Measurements from ENCODE around the gene RPL4.
"Not testable (repeated sequence)": the region's sequence is repeated elsewhere in the genome, so short reads cannot be mapped to it uniquely, and the experiment has no call there.

The RPL4 gene

GRCh38 chr15:66508293-66508883 is 3.7 kb upstream of the RPL4 start:
- Histone ChIP-seq H3K9ac (ENCODE audit: insufficient read length) (no peak overlapping the region), H3K9me3 (ENCODE audit: low read depth, low read length) (no peaks in the 10 kb centered on the region), H3K36me3 (ENCODE audit: insufficient read depth, low read length) (peaks cover 9% of the 10 kb centered on the region), H3K27ac (no peak overlapping the region), H3K4me3 (no peak overlapping the region)
- no peak for DNase-seq (ENCODE audit: low read depth, low spot score)
- TF ChIP-seq EZH2 (IDR thresholded peaks at IDR 0.05) (no peak), POLR2AphosphoS5 (IDR thresholded peaks at IDR 0.05; ENCODE audit: borderline replicate concordance, low read depth, low read length) (no peak), FOXP2 (optimal IDR thresholded peaks at IDR 0.05; ENCODE audit: control extremely low read depth, extremely low read length, insufficient read depth) (no peak)

- H3K27ac ChIP-seq: no peak overlapping the region
- TF ChIP-seq FOXP2 (optimal IDR thresholded peaks at IDR 0.05; ENCODE audit: control extremely low read depth, extremely low read length, insufficient read depth) (no peak), POLR2AphosphoS5 (IDR thresholded peaks at IDR 0.05; ENCODE audit: borderline replicate concordance, low read depth, low read length) (no peak), EZH2 (IDR thresholded peaks at IDR 0.05) (no peak)
- H3K36me3 ChIP-seq (ENCODE audit: insufficient read depth, low read length): peaks cover 35% of the 10 kb centered on the region
- no peaks in the 10 kb centered on the region for H3K9me3 ChIP-seq (ENCODE audit: low read depth, low read length)
- DNase-seq (ENCODE audit: low read depth, low spot score): no peak
- peak overlapping the region; percentile 100 for H3K9ac ChIP-seq (ENCODE audit: insufficient read length)
- H3K4me3 ChIP-seq: peak overlapping the region; percentile 100
These were observed 1.2 kb upstream of the RPL4 start for GRCh38 chr15:66505818-66506217.

DNA sequence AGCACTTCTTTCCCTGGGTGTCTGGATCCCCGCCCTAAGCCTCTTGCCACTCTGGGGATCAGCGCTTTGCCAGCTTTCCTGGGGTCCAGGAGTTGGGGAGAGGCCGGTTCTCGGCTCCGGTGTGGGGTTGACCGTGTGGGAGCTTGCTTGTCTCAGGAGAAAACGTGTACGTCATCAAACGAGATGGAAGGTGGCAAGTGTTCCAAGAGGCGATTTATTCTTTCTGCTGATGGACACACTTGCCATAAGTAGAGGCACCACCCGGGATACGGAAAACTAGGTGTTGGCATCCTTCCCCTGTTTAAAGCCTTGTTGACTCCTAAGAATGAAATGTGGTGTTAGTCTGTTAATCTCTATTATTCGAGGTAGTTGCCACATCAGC is 766 bp upstream of the RPL4 start:
- TF ChIP-seq FOXP2 (optimal IDR thresholded peaks at IDR 0.05; ENCODE audit: control extremely low read depth, extremely low read length, insufficient read depth) (no peak), POLR2AphosphoS5 (IDR thresholded peaks at IDR 0.05; ENCODE audit: borderline replicate concordance, low read depth, low read length) (no peak), EZH2 (IDR thresholded peaks at IDR 0.05) (no peak)
- Histone ChIP-seq H3K9ac (ENCODE audit: insufficient read length) (peak overlapping the region; percentile 100), H3K36me3 (ENCODE audit: insufficient read depth, low read length) (peaks cover 39% of the 10 kb centered on the region), H3K9me3 (ENCODE audit: low read depth, low read length) (no peaks in the 10 kb centered on the region), H3K27ac (peak overlapping the region; percentile 95), H3K4me3 (peak overlapping the region; percentile 100)
- no peak for DNase-seq (ENCODE audit: low read depth, low spot score)

- H3K36me3 ChIP-seq (ENCODE audit: insufficient read depth, low read length): peaks cover 54% of the 10 kb centered on the region
- peak overlapping the region; percentile 100 for H3K4me3 ChIP-seq
- TF ChIP-seq POLR2AphosphoS5 (IDR thresholded peaks at IDR 0.05; ENCODE audit: borderline replicate concordance, low read depth, low read length) (no peak), EZH2 (IDR thresholded peaks at IDR 0.05) (no peak), FOXP2 (optimal IDR thresholded peaks at IDR 0.05; ENCODE audit: control extremely low read depth, extremely low read length, insufficient read depth) (no peak)
These were observed 684 bp downstream of the RPL4 start for GRCh38 chr15:66503780-66504562.

GRCh38 chr15:66503041-66503648 is 1.5 kb downstream of the RPL4 start:
- Histone ChIP-seq H3K9ac (ENCODE audit: insufficient read length) (peak overlapping the region; percentile 100), H3K36me3 (ENCODE audit: insufficient read depth, low read length) (peaks cover 62% of the 10 kb centered on the region), H3K4me3 (peak overlapping the region; percentile 100), H3K27ac (peak overlapping the region; percentile 95)
- H3K9me3 ChIP-seq (ENCODE audit: low read depth, low read length); DNase-seq (ENCODE audit: low read depth, low spot score): not testable (repeated sequence)

More at GRCh38 chr15:66503780-66504562, 684 bp downstream of the RPL4 start:
- no peak for DNase-seq (ENCODE audit: low read depth, low spot score)
- H3K9me3 ChIP-seq (ENCODE audit: low read depth, low read length): no peaks in the 10 kb centered on the region
- H3K27ac ChIP-seq: peak overlapping the region; percentile 95
- peak overlapping the region; percentile 100 for H3K9ac ChIP-seq (ENCODE audit: insufficient read length)

DNA sequence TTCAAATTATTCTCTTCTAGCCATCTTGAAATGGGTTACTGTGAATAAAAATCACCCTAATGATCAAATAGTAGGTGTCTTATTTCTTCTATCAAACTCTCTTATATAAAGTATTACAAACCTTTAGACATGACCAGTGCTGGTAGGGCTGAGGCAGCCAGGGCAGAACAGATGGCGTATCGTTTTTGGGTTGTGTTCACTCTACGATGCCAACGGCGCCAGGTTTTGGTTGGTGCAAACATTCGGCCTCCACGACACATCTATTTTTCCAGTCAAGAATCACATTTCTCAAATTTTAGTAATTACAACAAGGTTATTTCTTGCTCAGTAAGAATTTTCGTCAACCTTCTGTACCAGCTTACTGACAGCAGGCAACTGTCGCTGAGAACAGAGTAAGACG is 2.2 kb downstream of the RPL4 start:
- peak overlapping the region; percentile 95 for H3K27ac ChIP-seq
- no peak for TF ChIP-seq POLR2AphosphoS5 (IDR thresholded peaks at IDR 0.05; ENCODE audit: borderline replicate concordance, low read depth, low read length)
- no peak for TF ChIP-seq FOXP2 (optimal IDR thresholded peaks at IDR 0.05; ENCODE audit: control extremely low read depth, extremely low read length, insufficient read depth)
- no peak for TF ChIP-seq EZH2 (IDR thresholded peaks at IDR 0.05)
- no peak for DNase-seq (ENCODE audit: low read depth, low spot score)
- no peaks in the 10 kb centered on the region for H3K9me3 ChIP-seq (ENCODE audit: low read depth, low read length)
- peak overlapping the region; percentile 100 for H3K9ac ChIP-seq (ENCODE audit: insufficient read length)
- H3K36me3 ChIP-seq (ENCODE audit: insufficient read depth, low read length): peaks cover 66% of the 10 kb centered on the region
- H3K4me3 ChIP-seq: peak overlapping the region; percentile 100

DNA sequence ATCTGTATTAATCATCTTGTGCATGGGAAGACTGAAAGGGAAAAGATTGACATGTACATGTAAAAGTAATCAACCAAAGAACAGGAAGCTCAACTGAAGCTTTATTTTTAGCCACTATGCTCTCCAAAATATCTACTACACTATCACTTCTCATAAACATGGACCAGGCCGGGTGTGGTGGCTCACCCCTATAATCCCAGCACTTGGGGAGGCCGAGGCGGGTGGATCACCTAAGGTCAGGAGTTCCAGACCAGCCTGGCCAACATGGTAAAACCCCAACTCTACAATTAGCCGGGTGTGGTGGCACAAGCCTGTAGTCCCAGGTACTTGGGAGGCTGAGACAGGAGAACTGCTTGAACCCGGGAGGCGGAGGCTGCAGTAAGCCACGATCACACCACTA is 4.3 kb downstream of the RPL4 start:
- not testable (repeated sequence) for H3K9me3 ChIP-seq (ENCODE audit: low read depth, low read length); H3K4me3 ChIP-seq; H3K9ac ChIP-seq (ENCODE audit: insufficient read length); DNase-seq (ENCODE audit: low read depth, low spot score)
- Histone ChIP-seq H3K27ac (peak overlapping the region; percentile 42; the same call in 1 of the 2 replicates), H3K36me3 (ENCODE audit: insufficient read depth, low read length) (peaks cover 66% of the 10 kb centered on the region)

DNA sequence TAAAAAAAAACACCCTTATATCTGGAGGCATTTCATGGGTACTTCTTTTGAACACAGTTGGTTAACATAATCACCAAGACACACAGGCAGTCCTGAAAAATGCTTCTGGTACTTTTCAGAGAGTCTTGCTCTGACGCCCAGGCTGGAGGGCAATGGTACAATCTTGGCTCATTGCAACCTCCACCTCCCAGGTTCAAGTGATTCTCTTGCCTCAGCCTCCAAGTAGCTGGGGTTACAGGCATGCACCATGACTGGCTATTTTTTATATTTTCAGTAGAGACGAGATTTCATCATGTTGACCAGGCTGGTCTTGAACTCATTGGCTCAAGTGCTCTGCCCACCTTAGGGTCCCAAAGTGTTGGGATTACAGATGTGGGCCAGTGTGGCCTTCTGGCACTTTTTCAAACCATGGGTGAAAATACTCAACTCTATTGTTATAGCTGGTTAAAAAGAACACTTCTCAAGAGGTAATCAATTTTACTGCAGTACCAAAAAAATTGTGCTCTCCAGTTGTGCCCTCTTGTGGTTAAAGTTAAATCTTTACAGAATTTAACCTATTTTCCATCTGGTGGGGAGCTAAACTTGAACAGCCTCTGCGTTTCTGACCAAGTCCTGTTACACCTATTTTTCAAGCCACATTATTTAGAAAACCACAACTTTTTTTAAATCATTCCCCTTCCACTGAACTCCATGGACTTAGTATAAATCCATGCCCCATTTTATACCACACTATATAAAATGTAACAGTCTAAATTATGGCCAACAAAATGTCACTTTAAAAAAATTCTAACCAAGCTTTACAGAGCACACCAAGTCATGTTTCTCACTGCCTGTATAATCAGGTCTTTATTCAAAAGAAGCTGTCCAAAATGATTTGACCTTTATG is 5.9 kb downstream of the RPL4 start:
- Histone ChIP-seq H3K4me3 (no peak overlapping the region), H3K9ac (ENCODE audit: insufficient read length) (no peak overlapping the region), H3K27ac (peak overlapping the region; percentile 79), H3K36me3 (ENCODE audit: insufficient read depth, low read length) (peaks cover 72% of the 10 kb centered on the region), H3K9me3 (ENCODE audit: low read depth, low read length) (no peaks in the 10 kb centered on the region)
- TF ChIP-seq EZH2 (IDR thresholded peaks at IDR 0.05) (no peak), POLR2AphosphoS5 (IDR thresholded peaks at IDR 0.05; ENCODE audit: borderline replicate concordance, low read depth, low read length) (no peak), FOXP2 (optimal IDR thresholded peaks at IDR 0.05; ENCODE audit: control extremely low read depth, extremely low read length, insufficient read depth) (no peak)
- no peak for DNase-seq (ENCODE audit: low read depth, low spot score)
